ENCODE data around the gene DAB1. TPM values are rescaled to one million over a fixed set of nuclear protein-coding genes. Genes with fewer than 3 reads are reported as not detected.

Gene DAB1
- polyA plus RNA-seq, 1 donor, result 9.1 TPM

GRCh38 chr1:57319165-57319564 lies 104.7 kb downstream of the DAB1 start:
- no peak for DNase-seq

- no peak for DNase-seq
These were observed 107.0 kb downstream of the DAB1 start for GRCh38 chr1:57316861-57317260.

- no peak for DNase-seq
These were observed 107.6 kb downstream of the DAB1 start for GRCh38 chr1:57316291-57316690.

- no peak for DNase-seq
These were observed 111.0 kb downstream of the DAB1 start for GRCh38 chr1:57312869-57313268.

GRCh38 chr1:57311411-57311810 lies 112.4 kb downstream of the DAB1 start:
- no peak for DNase-seq

- DNase-seq, result no peak
These were observed 112.9 kb downstream of the DAB1 start for GRCh38 chr1:57311006-57311405.

- no peak for DNase-seq
These were observed 114.2 kb downstream of the DAB1 start for GRCh38 chr1:57309630-57310029.

- DNase-seq, result no peak
These were observed 116.3 kb downstream of the DAB1 start for GRCh38 chr1:57307392-57308170.

GRCh38 chr1:57304591-57304990 lies 119.3 kb downstream of the DAB1 start:
- DNase-seq, result no peak

- DNase-seq, result no peak
These were observed 120.9 kb downstream of the DAB1 start for GRCh38 chr1:57302812-57303596.

- DNase-seq, result no peak
These were observed 123.7 kb downstream of the DAB1 start for GRCh38 chr1:57300186-57300585.

GRCh38 chr1:57296726-57297250 lies 127.1 kb downstream of the DAB1 start:
- no peak for DNase-seq

- DNase-seq, result no peak
These were observed 128.5 kb downstream of the DAB1 start for GRCh38 chr1:57295326-57295725.

- no peak for DNase-seq
These were observed 129.7 kb downstream of the DAB1 start for GRCh38 chr1:57294177-57294576.

- no peak for DNase-seq
These were observed 130.6 kb downstream of the DAB1 start for GRCh38 chr1:57293214-57293613.

- no peak for DNase-seq
These were observed 134.1 kb downstream of the DAB1 start for GRCh38 chr1:57289781-57290180.

GRCh38 chr1:57285992-57286391 lies 137.9 kb downstream of the DAB1 start:
- no peak for DNase-seq

- DNase-seq, result no peak
These were observed 141.4 kb downstream of the DAB1 start for GRCh38 chr1:57282411-57282810.

- DNase-seq, result no peak
These were observed 142.5 kb downstream of the DAB1 start for GRCh38 chr1:57281324-57281723.

GRCh38 chr1:57279909-57280666 lies 143.8 kb downstream of the DAB1 start:
- DNase-seq, result no peak

GRCh38 chr1:57278558-57278957 lies 145.3 kb downstream of the DAB1 start:
- DNase-seq, result no peak

- no peak for DNase-seq
These were observed 146.2 kb downstream of the DAB1 start for GRCh38 chr1:57277681-57278080.

GRCh38 chr1:57276918-57277317 lies 146.9 kb downstream of the DAB1 start:
- no peak for DNase-seq

Measured in left kidney (tissue), 2 donors.